ENCODE data around the gene PIAS1.

PIAS1 gene

DNA sequence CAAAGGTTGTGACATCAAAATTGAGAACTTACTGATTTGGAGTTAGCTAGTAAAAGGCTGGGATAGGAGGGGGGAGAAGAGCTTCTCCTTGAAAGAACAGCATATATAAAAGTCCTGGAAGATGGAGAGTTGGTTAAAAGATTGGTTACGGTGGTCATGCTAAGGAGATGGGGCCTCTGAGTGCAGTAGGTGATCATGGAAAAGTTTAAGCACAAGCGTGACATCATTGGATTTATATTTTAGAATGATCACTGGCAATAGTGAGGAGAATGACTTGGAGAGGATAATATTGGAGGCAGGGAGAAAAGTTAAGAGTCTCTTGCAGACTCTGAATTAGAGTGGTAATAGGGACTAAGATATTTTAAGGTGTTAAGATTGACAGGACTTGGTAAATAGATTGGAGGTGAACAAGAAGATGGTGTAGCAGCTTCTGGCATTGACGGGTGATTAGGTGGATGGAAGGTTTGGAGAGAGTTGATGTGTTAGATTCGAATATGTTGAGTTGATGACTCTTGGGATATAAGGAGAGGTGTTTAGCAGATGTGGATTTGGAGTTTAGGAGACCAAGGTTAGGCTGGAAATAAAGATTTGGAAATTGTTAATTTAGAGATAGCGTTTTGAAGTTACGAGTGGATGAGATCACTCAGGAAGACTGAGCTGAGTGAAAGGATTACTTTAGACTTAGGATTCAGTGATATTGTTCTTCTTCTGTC, 19.6 kb downstream of the PIAS1 start:
- DNase-seq: no peak

DNA sequence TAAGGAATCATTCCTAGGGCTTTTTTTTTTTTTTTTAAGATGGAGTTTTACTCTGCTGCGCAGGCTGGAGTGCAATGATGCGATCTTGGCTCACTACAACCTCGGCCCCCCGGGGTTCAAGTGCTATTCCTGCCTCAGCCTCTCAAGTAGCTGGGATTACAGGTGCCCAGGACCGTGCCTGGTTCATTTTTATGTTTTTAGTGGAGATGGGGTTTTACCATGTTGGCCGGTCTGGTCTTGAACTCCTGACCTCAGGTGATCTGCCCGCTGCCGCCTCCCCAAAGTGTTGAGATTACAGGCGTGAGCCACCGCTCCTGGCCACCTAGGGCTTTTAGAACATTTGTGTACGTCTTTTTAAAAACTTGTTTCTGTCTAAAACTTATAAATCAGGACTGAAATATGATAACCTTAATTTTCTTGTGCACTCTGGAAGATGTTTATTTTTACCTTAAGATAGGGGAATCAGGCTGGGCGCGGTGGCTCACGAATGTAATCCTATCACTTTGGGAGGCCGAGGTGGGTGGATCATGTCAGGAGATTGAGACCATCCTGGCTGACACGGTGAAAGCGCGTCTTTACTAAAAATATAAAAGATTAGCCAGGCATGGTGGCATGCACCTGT, 21.8 kb downstream of the PIAS1 start:
- no peak for DNase-seq

DNA sequence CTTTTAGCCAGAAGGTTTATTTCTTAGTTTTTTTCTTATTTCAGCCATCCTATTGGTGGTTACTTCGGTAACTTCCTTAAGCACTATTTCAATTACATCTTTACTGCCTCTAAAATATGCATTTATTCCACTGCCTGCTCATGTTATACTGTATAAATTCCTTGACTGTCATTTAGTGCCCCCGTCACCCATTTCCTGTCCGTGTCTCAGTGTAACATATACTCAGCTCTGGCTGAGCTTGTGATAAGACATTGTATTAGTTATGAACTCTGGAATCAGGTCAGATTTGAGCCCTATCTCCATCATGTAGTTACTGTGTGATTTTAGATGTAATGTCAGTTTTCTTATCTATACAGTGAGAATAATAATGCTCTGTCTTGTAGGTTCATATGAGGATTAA, 24.2 kb downstream of the PIAS1 start:
- no peak for DNase-seq

DNA sequence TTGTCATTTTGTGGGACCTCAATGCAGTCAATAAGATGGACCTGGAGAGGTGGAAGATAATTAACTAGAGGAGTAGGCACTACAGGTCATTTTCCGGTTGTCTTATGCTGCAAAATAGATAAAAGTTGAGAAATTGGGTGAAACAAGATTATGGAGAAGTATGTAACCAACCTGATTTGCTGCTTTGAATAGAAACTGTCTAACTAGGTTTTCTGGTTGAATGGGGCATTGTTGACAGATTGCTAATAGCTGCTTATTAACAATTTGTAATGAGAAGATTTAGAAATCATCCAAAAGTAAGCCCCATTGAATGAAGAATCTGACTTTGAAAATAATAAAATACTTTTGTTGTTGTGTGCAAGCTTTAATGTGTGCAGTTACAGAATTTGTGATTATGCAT, 26.2 kb downstream of the PIAS1 start:
- DNase-seq: no peak

DNA sequence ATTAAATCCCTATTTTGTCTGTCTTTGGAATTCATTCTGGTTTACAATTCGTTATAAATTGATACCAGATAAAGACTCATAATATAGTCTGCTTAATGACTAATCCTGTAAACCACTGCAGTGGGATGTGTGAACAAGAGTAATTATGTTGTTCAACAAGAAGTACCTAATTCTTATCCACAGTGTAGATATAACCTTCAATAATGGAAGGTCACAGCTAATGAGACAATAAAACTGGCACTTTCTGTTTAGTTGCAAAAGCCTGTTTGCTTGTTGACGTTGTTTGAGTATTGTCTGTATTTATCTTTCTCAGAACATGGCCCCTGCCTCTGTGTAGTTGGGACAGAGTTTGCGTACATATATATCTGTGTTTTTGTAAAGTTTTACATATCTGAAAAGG, 26.7 kb downstream of the PIAS1 start:
- no peak for DNase-seq

DNA sequence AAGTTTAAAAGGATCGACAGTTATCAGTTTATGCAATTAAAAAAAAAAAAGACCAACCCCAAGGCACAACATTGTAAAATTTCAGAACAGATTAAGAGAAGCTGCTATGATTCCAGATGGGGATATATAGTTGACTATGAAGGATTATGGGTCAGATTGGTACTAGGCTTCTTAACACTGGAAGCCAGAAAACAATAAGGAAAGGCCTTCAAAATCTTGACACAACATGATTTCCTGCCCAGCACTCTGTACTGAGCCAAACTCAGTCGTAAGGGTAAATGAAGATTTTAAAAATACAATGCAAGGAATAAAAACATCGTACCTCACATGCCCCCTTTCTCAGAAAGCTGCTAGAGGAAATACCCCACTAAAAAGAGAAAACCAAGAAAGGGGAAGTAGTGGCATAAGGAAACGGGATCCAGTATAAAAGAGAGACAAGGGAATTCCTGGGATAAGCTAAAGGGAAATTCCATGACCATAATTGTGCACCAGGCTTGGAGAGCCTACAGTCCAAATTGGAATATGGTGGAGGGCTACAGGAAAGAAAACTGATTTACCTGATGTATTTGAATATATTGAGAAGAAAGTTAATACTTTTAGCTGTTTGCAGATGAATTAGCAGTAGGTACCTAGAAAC, 27.9 kb downstream of the PIAS1 start:
- DNase-seq: no peak

DNA sequence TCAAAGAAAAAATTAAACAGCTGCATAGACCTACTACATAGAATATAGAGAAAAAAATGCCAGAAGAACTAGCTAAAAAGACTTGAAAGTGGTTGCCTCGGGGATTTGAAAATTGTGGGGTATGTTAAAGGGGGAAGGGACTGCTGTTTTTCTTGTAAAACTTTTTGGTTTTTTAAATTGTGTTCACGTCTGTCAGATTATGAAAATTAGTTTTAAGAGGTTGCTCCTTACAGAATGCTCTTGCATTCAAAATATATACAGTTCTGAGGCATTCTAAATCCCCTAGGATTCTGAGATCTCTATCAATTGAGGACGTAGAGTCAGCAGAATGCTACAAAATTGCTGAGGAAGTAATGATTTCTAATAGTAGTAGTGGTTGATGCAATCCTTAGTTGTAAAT, 28.6 kb downstream of the PIAS1 start:
- DNase-seq: no peak

DNA sequence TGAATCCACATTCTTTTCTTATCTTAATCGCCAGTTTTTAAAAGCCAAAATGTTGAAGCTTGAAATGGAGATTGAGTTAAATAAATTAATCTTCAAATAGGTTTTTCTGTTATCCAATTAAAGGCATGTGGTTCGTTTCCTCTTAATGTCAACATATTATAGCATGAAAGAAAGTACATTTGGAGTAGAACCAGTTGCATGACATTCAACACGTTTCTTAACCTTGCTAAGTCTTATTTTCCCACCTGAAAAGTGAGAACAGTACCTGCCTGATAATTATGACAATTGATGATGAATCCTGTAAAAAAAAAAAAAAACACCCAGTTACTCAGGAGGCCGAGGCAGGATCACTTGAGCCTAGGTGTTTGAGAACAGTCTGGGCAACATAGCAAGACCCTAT, 29.3 kb downstream of the PIAS1 start:
- no peak for DNase-seq

DNA sequence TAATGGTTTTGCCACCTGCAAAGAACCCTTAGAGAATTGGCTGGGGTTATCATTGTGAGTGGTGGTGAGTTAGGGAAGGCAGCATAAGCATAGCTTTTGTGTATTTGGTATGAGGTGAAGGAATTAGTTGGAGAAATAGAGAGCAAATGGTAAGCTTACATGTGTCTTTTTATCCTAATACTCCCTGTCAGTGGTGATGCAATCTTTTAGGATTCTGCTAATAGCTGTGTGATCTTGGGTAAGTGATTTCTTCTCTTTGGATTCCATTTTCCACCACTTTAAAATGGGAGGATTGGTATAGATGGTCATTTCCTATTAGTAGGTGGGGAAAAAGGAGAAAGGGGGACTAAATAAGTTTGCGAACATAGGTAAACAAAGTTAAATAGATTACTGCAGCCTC, 30.9 kb downstream of the PIAS1 start:
- no peak for DNase-seq

DNA sequence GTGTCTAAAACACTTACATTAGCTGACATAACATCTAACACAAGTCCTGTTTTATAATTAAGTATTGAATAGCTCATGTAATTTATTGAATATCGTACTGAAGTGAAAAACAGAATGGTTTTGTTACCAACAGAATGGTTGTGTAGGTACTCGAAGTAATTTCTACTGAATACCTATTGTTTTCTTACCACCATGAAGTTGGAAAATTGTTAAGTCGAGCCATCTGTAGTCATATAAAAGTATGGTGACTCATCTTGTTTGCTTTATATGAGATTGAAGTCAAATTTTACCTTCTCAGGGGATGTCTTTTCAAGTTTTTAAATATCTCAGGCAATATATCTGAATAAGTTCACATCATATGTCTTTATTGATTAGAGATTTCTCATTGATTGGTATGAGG, 37.6 kb downstream of the PIAS1 start:
- DNase-seq: no peak

DNA sequence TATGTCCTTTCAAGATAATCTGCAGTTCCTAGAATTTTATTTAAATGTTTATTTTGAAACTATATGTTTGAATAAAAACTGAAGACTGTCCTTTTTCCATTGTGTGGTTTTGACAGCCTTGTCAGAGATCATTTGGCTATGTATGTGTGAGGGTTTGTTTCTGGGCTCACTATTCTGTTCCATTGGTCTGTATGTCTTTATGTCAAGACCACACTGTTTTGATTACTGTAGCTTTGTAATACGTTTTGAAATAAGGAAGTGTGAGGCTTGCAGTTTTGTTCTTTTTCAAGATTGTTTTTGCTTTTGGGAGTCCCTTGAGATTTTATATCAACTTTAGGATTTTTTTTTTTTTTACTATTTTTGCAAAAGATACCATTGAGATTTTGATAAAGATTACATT, 42.0 kb downstream of the PIAS1 start:
- DNase-seq: no peak

DNA sequence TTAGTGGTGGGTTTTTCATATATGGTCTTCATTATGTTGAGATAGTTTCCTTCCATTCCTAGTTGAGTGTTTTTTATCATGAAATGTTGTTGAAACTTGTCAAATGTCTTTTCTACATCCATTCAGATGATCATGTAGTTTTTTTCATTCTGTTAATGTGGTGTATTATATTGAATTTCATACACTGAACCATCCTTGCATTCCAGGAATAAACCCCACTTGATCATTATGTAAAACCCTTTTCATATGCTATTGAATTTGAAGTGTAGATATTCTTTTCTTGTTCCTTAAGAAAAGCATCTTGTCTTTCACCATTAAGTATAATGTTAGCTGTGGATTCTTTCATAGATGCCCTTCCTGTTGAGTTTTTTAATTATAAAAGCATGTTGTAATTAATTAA, 42.9 kb downstream of the PIAS1 start:
- no peak for DNase-seq

DNA sequence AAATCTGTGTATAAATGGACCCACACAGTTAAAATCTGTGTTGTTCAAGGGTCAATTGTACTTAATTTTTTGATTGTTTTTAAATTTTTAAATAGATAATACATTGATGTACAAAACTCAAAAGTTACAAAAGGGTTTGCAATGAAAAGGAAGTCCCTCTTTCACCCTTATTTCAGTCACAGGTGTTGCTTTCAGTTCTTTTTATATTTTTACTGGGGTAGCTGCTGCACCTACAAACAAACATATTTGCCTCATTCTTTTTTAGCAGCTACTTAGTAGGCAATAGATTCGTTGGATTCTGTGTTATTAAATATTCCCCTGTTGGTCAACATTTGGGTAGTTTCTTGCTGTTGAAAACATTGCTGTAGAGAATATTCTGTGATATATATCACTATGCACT, 44.4 kb downstream of the PIAS1 start:
- no peak for DNase-seq

DNA sequence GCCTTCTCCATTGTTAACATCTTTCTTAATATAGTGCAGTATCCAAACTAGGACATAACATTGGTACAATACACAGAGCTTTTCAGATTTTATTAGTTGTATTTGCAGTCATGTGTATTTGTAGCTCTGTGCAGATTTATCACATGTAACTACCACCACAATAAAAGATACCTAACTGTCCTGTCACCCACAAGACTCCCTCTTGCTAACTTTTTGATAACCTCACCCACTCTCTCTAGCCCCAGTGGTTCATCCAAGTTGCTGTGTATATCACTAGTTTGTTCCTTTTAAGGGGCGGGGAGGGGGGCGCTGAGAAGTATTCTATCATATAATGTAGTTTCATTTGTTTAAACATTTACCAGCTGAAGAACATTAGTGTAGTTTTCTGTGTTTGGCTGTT, 46.1 kb downstream of the PIAS1 start:
- no peak for DNase-seq

DNA sequence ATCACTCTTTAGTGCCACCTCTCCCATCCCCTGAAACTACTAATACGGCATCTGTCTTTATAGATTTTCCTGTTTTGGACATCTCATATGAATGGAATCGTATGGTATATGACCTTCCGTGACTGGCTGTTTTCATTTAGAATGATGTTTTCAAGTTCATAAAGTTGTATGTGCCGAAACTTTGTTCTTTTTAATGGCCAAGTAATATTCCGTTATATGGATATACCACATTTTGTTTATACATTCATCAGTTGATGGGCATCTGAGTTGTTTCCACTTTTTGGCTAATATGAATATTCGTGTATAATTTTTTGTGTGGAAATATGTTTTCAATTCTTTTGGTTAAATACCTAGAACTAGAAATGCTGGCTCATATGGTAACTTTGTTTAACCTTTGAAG, 49.5 kb downstream of the PIAS1 start:
- DNase-seq: no peak

DNA sequence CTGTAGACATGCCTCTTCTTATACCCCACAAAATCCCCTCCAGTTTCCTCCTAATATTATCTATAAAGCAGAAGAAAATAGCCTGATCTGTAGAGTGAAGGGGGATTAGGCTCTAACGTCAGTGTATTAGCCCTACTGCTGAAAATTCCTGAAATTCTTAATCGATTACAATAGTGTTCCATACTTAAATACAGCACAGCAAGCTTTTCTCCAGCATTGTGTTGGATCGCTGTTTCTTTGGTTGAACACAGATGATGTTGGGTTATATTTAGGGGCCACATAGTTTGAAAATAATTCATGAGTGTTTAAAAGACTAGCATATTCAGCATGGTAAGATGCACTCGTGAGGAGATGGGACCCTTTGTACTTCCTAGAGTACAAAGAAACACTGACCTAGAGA, 52.5 kb downstream of the PIAS1 start:
- DNase-seq: no peak

DNA sequence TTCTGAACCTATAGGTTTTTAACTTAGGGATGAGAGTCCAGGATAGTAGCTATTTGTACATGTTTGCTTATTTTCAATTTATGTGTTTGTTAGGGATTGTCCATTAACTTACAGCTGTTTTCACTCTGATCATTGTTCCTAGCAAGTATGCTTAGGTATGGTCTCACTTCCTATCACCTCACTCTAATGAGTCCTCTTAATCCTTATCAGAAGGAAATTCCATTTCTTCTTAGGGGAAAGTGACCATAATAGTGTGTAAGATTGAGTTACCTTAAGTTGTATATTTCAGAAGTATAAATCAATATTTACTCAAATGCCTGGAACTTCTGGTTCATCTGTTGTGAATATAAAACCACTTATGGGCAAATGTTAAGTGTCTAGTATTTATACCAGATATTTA, 53.0 kb downstream of the PIAS1 start:
- DNase-seq: no peak

DNA sequence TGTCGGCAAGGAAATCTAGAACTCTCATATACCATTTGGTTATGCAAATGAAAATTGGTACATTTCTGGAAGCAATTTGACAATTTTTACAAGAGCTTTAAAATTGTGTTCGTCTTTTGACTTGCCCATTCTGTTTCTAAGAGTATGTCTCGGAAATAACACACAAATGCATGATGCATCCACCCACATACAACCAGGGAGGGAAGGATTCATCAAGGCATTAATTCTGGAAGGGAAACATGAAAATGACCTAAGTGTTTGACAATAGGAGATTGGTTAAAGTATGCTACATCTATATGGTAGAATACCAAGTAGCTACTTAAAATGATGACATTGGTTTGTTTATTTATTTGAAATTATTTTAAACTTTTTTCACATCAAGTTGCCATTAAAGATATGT, 58.6 kb downstream of the PIAS1 start:
- no peak for DNase-seq

DNA sequence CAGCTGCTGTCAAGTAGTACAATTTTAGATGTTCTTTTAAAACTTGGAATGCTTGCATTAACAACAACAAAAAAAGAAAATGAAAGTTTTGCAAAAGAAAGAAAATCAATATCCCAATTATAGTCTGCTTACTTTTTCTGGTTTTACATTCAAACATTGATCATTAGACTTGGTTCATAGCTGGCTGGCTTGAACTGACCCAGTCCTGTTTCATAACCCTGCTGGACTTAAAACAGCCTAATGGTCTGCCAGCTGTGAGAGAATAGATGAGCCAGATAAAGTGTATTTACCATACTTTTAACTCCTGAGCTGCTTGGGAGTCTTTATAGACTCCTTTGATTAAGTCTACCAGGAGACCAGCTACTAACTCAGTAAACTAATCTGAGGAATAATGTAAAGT, 59.2 kb downstream of the PIAS1 start:
- no peak for DNase-seq

DNA sequence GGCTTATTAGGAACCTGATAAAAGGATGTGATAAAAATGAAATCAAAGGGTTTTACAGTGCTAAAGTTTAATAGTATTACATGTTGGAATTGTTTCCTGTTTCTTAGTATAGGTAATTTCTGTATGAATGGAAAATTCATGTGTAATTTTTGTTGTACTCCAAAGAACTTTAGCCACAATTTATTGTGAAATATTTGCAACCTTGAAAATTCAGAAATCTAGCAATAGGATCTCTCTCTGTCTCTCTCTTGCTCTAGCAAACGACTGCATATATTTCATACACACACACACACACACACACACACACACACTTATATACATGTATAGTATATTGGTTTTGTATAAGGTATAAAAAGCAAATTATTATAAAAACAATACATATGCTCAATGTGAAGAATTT, 59.6 kb downstream of the PIAS1 start:
- DNase-seq: no peak

DNA sequence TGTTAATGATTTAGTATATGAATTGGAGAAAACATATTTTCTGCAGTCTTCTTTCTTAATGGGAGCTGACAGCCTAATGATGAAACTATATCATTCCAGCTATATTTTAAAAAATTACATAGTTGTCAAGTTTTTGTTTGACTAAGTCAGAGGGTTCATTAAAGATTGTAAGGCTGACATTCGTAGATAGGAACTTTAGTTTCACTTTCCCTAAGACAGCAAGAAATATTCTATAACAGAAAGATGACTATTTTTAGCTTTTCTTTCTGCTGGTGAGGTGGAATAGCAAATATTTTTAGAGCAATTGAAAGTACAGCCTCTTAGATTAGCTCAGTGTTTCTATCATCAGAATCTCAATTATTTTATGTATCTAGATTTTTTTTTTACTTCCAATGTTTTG, 60.2 kb downstream of the PIAS1 start:
- DNase-seq: no peak

DNA sequence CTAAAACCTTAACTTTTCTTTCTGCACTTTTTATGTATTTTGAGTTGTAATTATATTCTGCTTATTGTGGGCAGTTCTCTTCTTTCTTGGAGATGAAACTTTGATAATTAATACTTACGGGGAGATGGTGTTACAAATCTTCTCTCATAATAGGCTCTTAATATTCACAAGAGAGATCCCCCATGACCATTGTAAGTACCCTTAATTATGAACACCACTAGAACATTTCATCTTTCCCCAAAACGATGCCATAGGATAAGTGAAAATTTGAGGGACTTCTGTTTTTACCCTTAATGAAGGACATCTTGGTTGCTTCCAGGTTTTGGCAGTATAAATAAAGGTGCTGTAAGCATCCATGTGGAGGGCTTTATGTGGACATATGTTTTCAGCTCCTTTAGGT, 60.7 kb downstream of the PIAS1 start:
- no peak for DNase-seq

DNA sequence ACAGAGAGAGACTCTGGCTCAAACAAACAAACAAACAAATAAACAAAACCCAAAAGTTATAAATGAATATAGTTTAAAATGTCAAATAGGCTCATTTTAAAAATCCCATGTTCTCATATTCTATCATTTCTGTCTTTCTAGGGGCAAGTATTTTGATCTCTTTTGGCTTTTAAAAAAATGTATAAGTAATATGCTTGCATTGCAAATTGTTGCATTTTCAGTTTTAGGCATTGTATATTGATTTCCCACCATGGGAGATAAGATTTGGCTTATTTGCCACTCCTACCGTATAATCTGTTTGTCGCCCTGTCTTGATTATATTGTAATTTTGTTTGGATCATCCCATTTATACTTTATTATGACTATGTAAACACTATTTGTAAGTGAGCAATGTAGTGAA, 70.6 kb downstream of the PIAS1 start:
- DNase-seq: no peak

DNA sequence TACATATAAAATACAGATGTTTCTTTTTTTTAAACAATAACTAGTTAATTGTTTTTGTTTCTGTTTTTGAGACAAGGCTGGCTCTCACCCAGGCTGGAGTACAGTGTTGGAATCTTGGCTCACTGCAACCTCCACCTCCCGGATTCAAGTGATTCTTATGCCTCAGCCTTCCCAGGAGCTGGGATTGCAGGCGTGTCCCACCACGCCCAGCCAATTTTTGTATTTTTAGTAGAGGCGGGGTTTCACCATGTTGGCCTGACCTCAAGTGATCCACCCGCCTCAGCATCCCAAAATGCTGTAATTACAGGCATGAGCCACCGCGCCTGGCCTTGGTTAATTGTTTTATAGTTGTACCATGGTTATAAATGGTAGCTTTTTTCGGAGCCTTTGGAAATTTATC, 72.3 kb downstream of the PIAS1 start:
- no peak for DNase-seq

DNA sequence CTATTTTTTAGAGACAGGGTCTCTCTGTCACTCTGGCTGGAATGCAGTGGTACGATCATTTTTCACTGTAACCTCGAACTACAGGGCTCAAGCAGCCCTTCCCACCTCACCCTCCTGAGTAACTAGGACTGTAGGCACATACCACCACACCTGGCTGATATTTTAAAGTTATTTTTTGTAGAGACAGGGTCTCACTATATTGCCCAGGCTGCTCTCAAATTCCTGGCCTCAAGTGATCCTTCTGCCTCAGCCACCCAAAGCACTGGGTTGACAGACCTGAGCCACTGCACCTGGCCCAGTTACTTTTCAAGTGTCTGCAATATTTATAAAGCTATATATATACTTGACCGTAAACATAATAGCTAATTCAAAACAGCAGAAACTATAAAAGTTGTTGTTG, 75.0 kb downstream of the PIAS1 start:
- no peak for DNase-seq
